ENCODE measurements around the gene TP73. TPM values are rescaled to one million over a fixed set of nuclear protein-coding genes. Genes with fewer than 3 reads are reported as not detected.

The TP73 gene
- total RNA-seq, 3 donors from 2014 or later, result 0.66 to 1.0 TPM; not detected in 1

DNA sequence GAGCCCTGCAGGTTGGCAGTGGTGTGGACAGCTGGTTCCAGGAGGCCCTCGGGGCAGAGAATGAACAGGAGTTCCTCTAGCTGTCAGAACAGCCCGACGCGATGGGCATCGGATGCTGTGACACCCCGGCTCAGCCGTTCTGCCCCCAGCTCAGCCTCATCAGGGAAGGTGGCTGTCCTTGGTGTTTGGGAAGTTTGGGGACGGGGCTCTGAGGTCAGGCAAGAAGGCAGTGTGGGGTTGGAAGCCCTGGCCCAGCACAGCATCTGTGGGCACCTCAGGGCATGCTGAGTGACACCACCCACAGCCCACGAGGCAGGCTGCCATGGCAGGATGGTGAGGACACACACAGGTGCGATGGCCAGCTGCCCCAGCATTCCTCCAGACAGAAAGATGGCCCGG, 59.1 kb downstream of the TP73 start:
- H3K4me1 ChIP-seq, result no peaks in the 10 kb centered on the region
- intact Hi-C loops (cut with DNase I; ENCODE audit: low total_unique reads), result no loop called here
- peak overlapping the region in 1 of 2 donors; percentile 32 for H3K27ac ChIP-seq
- DNase-seq (ENCODE audit: low spot score in 2 of 2), result no peak
- H3K36me3 ChIP-seq, result no peaks in the 10 kb centered on the region
- TF ChIP-seq POLR2AphosphoS5 (IDR thresholded peaks at IDR 0.05), result no peak
- no peak for TF ChIP-seq POLR2A (IDR thresholded peaks at IDR 0.05)
- TF ChIP-seq, protein P1, sequence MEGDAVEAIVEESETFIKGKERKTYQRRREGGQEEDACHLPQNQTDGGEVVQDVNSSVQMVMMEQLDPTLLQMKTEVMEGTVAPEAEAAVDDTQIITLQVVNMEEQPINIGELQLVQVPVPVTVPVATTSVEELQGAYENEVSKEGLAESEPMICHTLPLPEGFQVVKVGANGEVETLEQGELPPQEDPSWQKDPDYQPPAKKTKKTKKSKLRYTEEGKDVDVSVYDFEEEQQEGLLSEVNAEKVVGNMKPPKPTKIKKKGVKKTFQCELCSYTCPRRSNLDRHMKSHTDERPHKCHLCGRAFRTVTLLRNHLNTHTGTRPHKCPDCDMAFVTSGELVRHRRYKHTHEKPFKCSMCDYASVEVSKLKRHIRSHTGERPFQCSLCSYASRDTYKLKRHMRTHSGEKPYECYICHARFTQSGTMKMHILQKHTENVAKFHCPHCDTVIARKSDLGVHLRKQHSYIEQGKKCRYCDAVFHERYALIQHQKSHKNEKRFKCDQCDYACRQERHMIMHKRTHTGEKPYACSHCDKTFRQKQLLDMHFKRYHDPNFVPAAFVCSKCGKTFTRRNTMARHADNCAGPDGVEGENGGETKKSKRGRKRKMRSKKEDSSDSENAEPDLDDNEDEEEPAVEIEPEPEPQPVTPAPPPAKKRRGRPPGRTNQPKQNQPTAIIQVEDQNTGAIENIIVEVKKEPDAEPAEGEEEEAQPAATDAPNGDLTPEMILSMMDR (IDR thresholded peaks at IDR 0.05), result no peak
- no peaks in the 10 kb centered on the region for H3K9me3 ChIP-seq
- H3K4me3 ChIP-seq, result no peak overlapping the region
- peaks cover 0 to 95% of the 10 kb centered on the region in 2 donors for H3K27me3 ChIP-seq

- intact Hi-C loops (cut with DNase I; ENCODE audit: low total_unique reads), result no loop called here
- Histone ChIP-seq H3K9me3 (no peaks in the 10 kb centered on the region), H3K4me1 (no peaks in the 10 kb centered on the region), H3K36me3 (no peaks in the 10 kb centered on the region), H3K27me3 (peaks cover 0 to 94% of the 10 kb centered on the region in 2 donors), H3K4me3 (no peak overlapping the region), H3K27ac (peak overlapping the region in 1 of 2 donors; percentile 58)
- no peak for DNase-seq (ENCODE audit: low spot score in 2 of 2)
- TF ChIP-seq, protein P1 (IDR thresholded peaks at IDR 0.05), result no peak
- no peak for TF ChIP-seq POLR2A (IDR thresholded peaks at IDR 0.05)
- no peak for TF ChIP-seq POLR2AphosphoS5 (IDR thresholded peaks at IDR 0.05)
Observed at GRCh38 chr1:3711780-3712451, 59.6 kb downstream of the TP73 start.

- Histone ChIP-seq H3K36me3 (no peaks in the 10 kb centered on the region), H3K27ac (peak overlapping the region in 1 of 2 donors; percentile 58), H3K27me3 (peaks cover 0 to 94% of the 10 kb centered on the region in 2 donors), H3K4me3 (no peak overlapping the region), H3K9me3 (no peaks in the 10 kb centered on the region), H3K4me1 (no peaks in the 10 kb centered on the region)
- DNase-seq (ENCODE audit: low spot score in 2 of 2), result no peak
- TF ChIP-seq POLR2AphosphoS5 (IDR thresholded peaks at IDR 0.05), result no peak
- no peak for TF ChIP-seq POLR2A (IDR thresholded peaks at IDR 0.05)
- TF ChIP-seq, protein P1 (IDR thresholded peaks at IDR 0.05), result no peak
- intact Hi-C loops (cut with DNase I; ENCODE audit: low total_unique reads), result no loop called here
Observed at GRCh38 chr1:3712573-3713535, 60.5 kb downstream of the TP73 start.

DNA sequence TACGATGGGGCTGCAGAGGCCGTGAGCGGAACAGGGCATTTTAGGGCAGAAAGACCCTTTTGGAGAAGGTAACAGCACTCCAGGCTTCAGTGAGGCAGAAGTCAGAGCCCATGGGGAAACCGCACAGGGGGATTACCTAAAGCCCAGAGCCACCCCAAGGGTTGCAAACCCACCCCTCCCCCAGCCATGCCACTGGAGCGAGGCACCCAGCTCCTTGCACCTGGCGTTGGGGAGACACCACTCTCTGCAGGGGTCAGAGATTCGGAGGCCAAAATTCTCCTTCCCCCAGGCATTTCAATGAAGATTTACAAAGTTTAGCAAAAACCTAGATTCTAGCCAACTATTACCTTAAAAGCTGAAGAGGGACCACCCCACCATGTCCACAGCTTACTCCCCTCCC, 61.5 kb downstream of the TP73 start:
- no peaks in the 10 kb centered on the region for H3K4me1 ChIP-seq
- peaks cover 0 to 93% of the 10 kb centered on the region in 2 donors for H3K27me3 ChIP-seq
- H3K27ac ChIP-seq, result peak overlapping the region in 1 of 2 donors; percentile 87
- intact Hi-C loops (cut with DNase I; ENCODE audit: low total_unique reads), result no loop called here
- no peak for DNase-seq (ENCODE audit: low spot score in 2 of 2)
- no peak overlapping the region for H3K4me3 ChIP-seq
- no peaks in the 10 kb centered on the region for H3K36me3 ChIP-seq
- no peaks in the 10 kb centered on the region for H3K9me3 ChIP-seq
- TF ChIP-seq, protein P1 (IDR thresholded peaks at IDR 0.05), result no peak
- TF ChIP-seq POLR2AphosphoS5 (IDR thresholded peaks at IDR 0.05), result no peak
- TF ChIP-seq POLR2A (IDR thresholded peaks at IDR 0.05), result no peak

Measured in breast epithelium (tissue), 4 donors.